ENCODE data around the gene LINC01488. TPM values are rescaled to one million over a fixed set of nuclear protein-coding genes. Genes with fewer than 3 reads are reported as not detected.

LINC01488 gene
- total RNA-seq, 1 experiment from 2014 or later, result not detected

- Histone ChIP-seq H3K9ac (ENCODE audit: low read length) (no peak overlapping the region), H3K4me1 (ENCODE audit: control insufficient read depth in 1 of 2, insufficient read depth in 2 of 2, low read length in 2 of 2) (peaks cover 18 to 33% of the 10 kb centered on the region in 2 experiments), H3K9me3 (ENCODE audit: control insufficient read depth in 1 of 2, insufficient read depth in 1 of 2, low read depth in 1 of 2, low read length in 2 of 2) (no peaks in the 10 kb centered on the region), H3K79me2 (ENCODE audit: insufficient read depth, low read length) (no peaks in the 10 kb centered on the region), H3K4me2 (ENCODE audit: low read length) (no peak overlapping the region), H3K9me2 (ENCODE audit: insufficient read depth) (no peaks in the 10 kb centered on the region), H4K20me1 (ENCODE audit: insufficient read depth) (no peaks in the 10 kb centered on the region), H3K4me3 (replicated peaks in 1 of 2; ENCODE audit: low read depth in 1 of 2, low read length in 2 of 2) (no peak overlapping the region), H3K27me3 (ENCODE audit: insufficient read depth, low read length) (no peaks in the 10 kb centered on the region), H2AFZ (ENCODE audit: low read depth, low read length, poor library complexity, severe bottlenecking) (no peak overlapping the region), H3K27ac (ENCODE audit: low read depth, low read length) (no peak overlapping the region), H3K36me3 (ENCODE audit: control insufficient read depth in 1 of 2, insufficient read depth in 2 of 2, low read length in 2 of 2) (no peaks in the 10 kb centered on the region)
- DNase-seq (ENCODE audit: low read depth, low spot score), result no peak
- ChIA-PET RAD21 (ENCODE audit: low non-redundant PET in 1 of 2, low total read pairs in 2 of 2, uncharacterized antibody in 2 of 2, unreplicated experiment in 2 of 2) (no interaction called here), CTCF (no interaction called here), POLR2A (no interaction called here)
- intact Hi-C loops (cut with micrococcal nuclease), result no loop called here
- BruUV-seq (replicated peaks), result no TSS peak
- ATAC-seq, result no peak
- TF ChIP-seq CTCF (IDR thresholded peaks at IDR 0.05 in 2 of 3, conservative IDR thresholded peaks at IDR 0.05 in 1 of 3; ENCODE audit: borderline replicate concordance in 1 of 3, insufficient read depth in 1 of 3, low read depth in 2 of 3, low read length in 2 of 3) (no peak), EZH2 (IDR thresholded peaks at IDR 0.05) (no peak), CBX3 (IDR thresholded peaks at IDR 0.05; ENCODE audit: low read depth) (no peak), POLR2A (IDR thresholded peaks at IDR 0.05; ENCODE audit: borderline replicate concordance, extremely low read depth, insufficient read depth, insufficient read length) (no peak), RAD21 (IDR thresholded peaks at IDR 0.05; ENCODE audit: low read depth) (no peak), ZFX (IDR thresholded peaks at IDR 0.05) (no peak), REST (IDR thresholded peaks at IDR 0.05; ENCODE audit: low read depth) (no peak), SRF (IDR thresholded peaks at IDR 0.05; ENCODE audit: low read depth) (no peak), ATF3 (IDR thresholded peaks at IDR 0.05) (no peak), TCF7L2 (IDR thresholded peaks at IDR 0.05; ENCODE audit: borderline replicate concordance, extremely low read depth, insufficient read depth, insufficient read length) (no peak), ZBTB33 (IDR thresholded peaks at IDR 0.05; ENCODE audit: extremely low read depth, insufficient replicate concordance, low read length) (no peak), ELF1 (IDR thresholded peaks at IDR 0.05; ENCODE audit: borderline replicate concordance, low read depth) (no peak), EZH2phosphoT487 (IDR thresholded peaks at IDR 0.05; ENCODE audit: borderline replicate concordance) (no peak), POLR2AphosphoS5 (IDR thresholded peaks at IDR 0.05; ENCODE audit: low read depth, low read length) (no peak)
- TF ChIP-seq, protein P1, sequence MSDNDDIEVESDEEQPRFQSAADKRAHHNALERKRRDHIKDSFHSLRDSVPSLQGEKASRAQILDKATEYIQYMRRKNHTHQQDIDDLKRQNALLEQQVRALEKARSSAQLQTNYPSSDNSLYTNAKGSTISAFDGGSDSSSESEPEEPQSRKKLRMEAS (IDR thresholded peaks at IDR 0.05), result no peak
Observed at GRCh38 chr11:69446108-69446507, 35.4 kb upstream of the LINC01488 start.
